SK-N-SH (cell line): Measurements from ENCODE around the gene CEP41. TPM values are rescaled to one million over a fixed set of nuclear protein-coding genes. Genes with fewer than 3 reads are reported as not detected.

Experiments used
- CTCF ChIA-PET: fragments of 300-600, 350-600 bp; formaldehyde crosslinking; extraction: SDS; loops from one replicate; lab custom pipeline; 2021; lab: Yijun Ruan, JAX
- POLR2A ChIA-PET: fragments of 350-600 bp; sonication (Branson Sonifier 250); formaldehyde crosslinking; extraction: SDS; loops from one replicate; lab custom pipeline; 2020; ENCODE audit warnings: antibody characterized with exemption, inconsistent platforms; lab: Yijun Ruan, JAX
- DNase-seq: peaks from one replicate; pipeline ENCODE4 v3.0.0; 2012
- H2AFZ ChIP-seq: fragments of 200-600 bp; sonication (generic); 2 replicates; pipeline ENCODE4 v1.8.1; 2016; ENCODE audit warnings: antibody characterized with exemption, mild to moderate bottlenecking, low read depth
- H3F3A ChIP-seq: fragments of 200-600 bp; sonication (generic); replicated peaks from 2 replicates; pipeline ENCODE3; 2016; ENCODE audit warnings: antibody characterized with exemption, mild to moderate bottlenecking; ENCODE audit not compliant: insufficient read depth
- H3K27ac ChIP-seq, 2 experiments: fragments of 200-500 bp in 1 of 2; fragments of 200-600 bp in 1 of 2; sonication (Bioruptor generic) in 1 of 2; sonication (generic), shearing (Covaris generic) in 1 of 2; 2 replicates each; pipeline versions ENCODE4 v1.5.1 to v1.6.1; 2014 to 2016; ENCODE audit warnings: low read depth in 2 of 2, inconsistent platforms in 1 of 2, low read length in 1 of 2, mild to moderate bottlenecking in 1 of 2, mixed read lengths in 1 of 2
- H3K27me3 ChIP-seq: fragments of 200-600 bp; sonication (generic), shearing (Covaris generic); 2 replicates; pipeline ENCODE4 v1.6.1; 2016; ENCODE audit warnings: mixed run types; ENCODE audit not compliant: insufficient read depth
- H3K36me3 ChIP-seq, 2 experiments: fragments of 200-500 bp in 1 of 2; fragments of 200-600 bp in 1 of 2; sonication (Bioruptor generic) in 1 of 2; sonication (generic) in 1 of 2; replicated peaks in 1 of 2; 2 replicates each; pipeline versions ENCODE3 to v1.5.1; 2014 to 2016; ENCODE audit warnings: low read length in 1 of 2, mild to moderate bottlenecking in 1 of 2; ENCODE audit not compliant: insufficient read depth in 2 of 2, control insufficient read depth in 1 of 2
- H3K4me1 ChIP-seq, 2 experiments: fragments of 200-500 bp in 1 of 2; fragments of 200-600 bp in 1 of 2; sonication (Bioruptor generic) in 1 of 2; sonication (generic), shearing (Covaris generic) in 1 of 2; 2 replicates each; pipeline versions ENCODE4 v1.5.1 to v1.6.1; 2014 to 2016; ENCODE audit warnings: low read depth in 1 of 2, low read length in 1 of 2, mixed run types in 1 of 2; ENCODE audit not compliant: insufficient read depth in 2 of 2, control insufficient read depth in 1 of 2
- H3K4me2 ChIP-seq: fragments of 200-600 bp; sonication (generic), shearing (Covaris generic); 2 replicates; pipeline ENCODE4 v1.6.1; 2017; ENCODE audit warnings: mixed run types
- H3K4me3 ChIP-seq, 2 experiments: fragments of 200-500 bp in 1 of 2; fragments of 200-600 bp in 1 of 2; sonication (Bioruptor generic) in 1 of 2; sonication (generic), shearing (Covaris generic) in 1 of 2; 2 replicates each; pipeline versions ENCODE4 v1.5.1 to v1.8.1; 2014 to 2016; ENCODE audit warnings: low read depth in 2 of 2, inconsistent platforms in 1 of 2, low read length in 1 of 2, mild to moderate bottlenecking in 1 of 2, mixed read lengths in 1 of 2, moderate library complexity in 1 of 2
- H3K79me2 ChIP-seq: fragments of 200-600 bp; sonication (generic); 2 replicates; pipeline ENCODE4 v1.8.1; 2017; ENCODE audit warnings: mild to moderate bottlenecking; ENCODE audit not compliant: insufficient read depth
- H3K9ac ChIP-seq: fragments of 200-600 bp; sonication (generic); 2 replicates; pipeline ENCODE4 v1.6.1; 2017; ENCODE audit warnings: mixed run types
- H3K9me2 ChIP-seq: fragments of 200-600 bp; sonication (generic); 2 replicates; pipeline ENCODE4 v1.6.1; 2017; ENCODE audit warnings: mixed run types
- H3K9me3 ChIP-seq: fragments of 200-600 bp; sonication (generic); 2 replicates; pipeline ENCODE4 v1.6.1; 2017; ENCODE audit warnings: mixed run types, mild to moderate bottlenecking, moderate library complexity
- H4K20me1 ChIP-seq: fragments of 200-600 bp; sonication (generic); 2 replicates; pipeline ENCODE4 v1.6.1; 2017; ENCODE audit warnings: mild to moderate bottlenecking, mixed run types; ENCODE audit not compliant: insufficient read depth
- EP300 ChIP-seq, 2 experiments: IDR thresholded peaks; 2 replicates each; pipeline versions ENCODE4 v1.4.0 to v1.6.1; 2012; ENCODE audit warnings: borderline replicate concordance in 1 of 2, low read depth in 1 of 2, low read length in 1 of 2
- EZH2phosphoT487 ChIP-seq: fragments of 200-600 bp; sonication (generic); IDR thresholded peaks from 2 replicates; pipeline ENCODE4 v1.6.1; 2017; ENCODE audit warnings: low read depth, mixed run types, mild to moderate bottlenecking, antibody characterized with exemption, moderate library complexity, borderline replicate concordance
- FOXJ3 ChIP-seq: sonication (generic); formaldehyde crosslinking; IDR thresholded peaks from 2 replicates; pipeline ENCODE4 v1.5.1; 2020; ENCODE audit warnings: mild to moderate bottlenecking, missing genetic modification reagents
- FOXM1 ChIP-seq: IDR thresholded peaks from 2 replicates; pipeline ENCODE4 v1.4.0; 2012; ENCODE audit warnings: low read depth, mild to moderate bottlenecking
- GATA2 ChIP-seq: sonication (generic); formaldehyde crosslinking; IDR thresholded peaks from 2 replicates; pipeline ENCODE4 v1.5.0; 2020; ENCODE audit warnings: mild to moderate bottlenecking, missing genetic modification reagents
- IRF3 ChIP-seq: fragments of 150-350 bp; IDR thresholded peaks from 2 replicates; pipeline ENCODE4 v1.6.1; 2016; ENCODE audit warnings: mild to moderate bottlenecking, low read depth, low read length
- JUND ChIP-seq: IDR thresholded peaks from 2 replicates; pipeline ENCODE4 v1.4.0; 2012
- MAX ChIP-seq: IDR thresholded peaks from 2 replicates; pipeline ENCODE4 v1.4.0; 2012; ENCODE audit warnings: low read depth
- NFIC ChIP-seq: IDR thresholded peaks from 2 replicates; pipeline ENCODE4 v1.4.0; 2012; ENCODE audit warnings: borderline replicate concordance
- NRF1 ChIP-seq: IDR thresholded peaks from 2 replicates; pipeline ENCODE4 v1.6.1; 2012; ENCODE audit warnings: low read depth, mild to moderate bottlenecking, low read length
- POLR2AphosphoS5 ChIP-seq: IDR thresholded peaks from 2 replicates; pipeline ENCODE4 v1.6.1; 2012; ENCODE audit warnings: low read depth, low read length
- REST ChIP-seq: IDR thresholded peaks from 2 replicates; pipeline ENCODE4 v1.6.1; 2012; ENCODE audit warnings: mild to moderate bottlenecking, low read depth, low read length, moderate library complexity
- RXRA ChIP-seq: IDR thresholded peaks from 2 replicates; pipeline ENCODE4 v1.4.0; 2012; ENCODE audit warnings: low read depth, mild to moderate bottlenecking, borderline replicate concordance
- SIN3A ChIP-seq: IDR thresholded peaks from 2 replicates; pipeline ENCODE4 v1.6.1; 2012; ENCODE audit warnings: low read depth, mild to moderate bottlenecking, low read length, moderate library complexity, borderline replicate concordance
- SMC3 ChIP-seq: IDR thresholded peaks from 2 replicates; pipeline ENCODE4 v1.6.1; 2012; ENCODE audit warnings: low read depth, low read length, improper control_type of control experiment
- TCF12 ChIP-seq: IDR thresholded peaks from 2 replicates; pipeline ENCODE4 v1.4.0; 2012
- WGBS: methylation state at CpG from one replicate; pipeline ENCODE4 v1.1.6; 2017; ENCODE audit warnings: low lambda C conversion rate; 5-methylcytosine and 5-hydroxymethylcytosine counted together
- polyA plus RNA-seq, 3 experiments: library from polyadenylated mRNA; depleted of rRNA; stranded (reverse); fragments of >200 nt; gene quantifications; 2 replicates each; pipeline ENCODE4 v1.2.3, GENCODE V29; 2012
- TF ChIP-seq, protein P1 (sequence below): fragments of 200-600 bp; sonication (generic); IDR thresholded peaks from 2 replicates; pipeline ENCODE4 v1.6.1; 2017; ENCODE audit warnings: antibody characterized with exemption, mild to moderate bottlenecking, moderate library complexity
- TF ChIP-seq, protein P2 (sequence below): IDR thresholded peaks from 2 replicates; pipeline ENCODE4; 2012
- TF ChIP-seq, protein P3 (sequence below): IDR thresholded peaks from 2 replicates; pipeline ENCODE4 v1.4.0; 2012; ENCODE audit warnings: low read depth, borderline replicate concordance
- TF ChIP-seq, protein P4 (sequence below): fragments of 150-350 bp; IDR thresholded peaks from 2 replicates; pipeline ENCODE4 v1.6.1; 2017; ENCODE audit warnings: antibody characterized with exemption, low read length, low read depth, borderline replicate concordance

The CEP41 gene
- polyA plus RNA-seq, 1 of the 3 experiments (the other 2 are of a cell fraction) = 20.9 TPM

- Histone ChIP-seq H3K36me3 (no peaks in the 10 kb centered on the region), H3K27ac (no peak overlapping the region), H3K4me1 (no peaks in the 10 kb centered on the region), H3K4me2 (no peak overlapping the region), H3F3A (no peaks in the 10 kb centered on the region), H3K9ac (no peak overlapping the region), H3K9me3 (0 out of 2 replicates have a peak, but pooled peaks cover 6% of the 10 kb centered on the region), H2AFZ (no peak overlapping the region), H3K9me2 (no peaks in the 10 kb centered on the region), H3K79me2 (no peaks in the 10 kb centered on the region), H3K27me3 (no peaks in the 10 kb centered on the region), H3K4me3 (no peak overlapping the region), H4K20me1 (no peaks in the 10 kb centered on the region)
- 73% methylated on average over 3 of the region's 3 CpGs for WGBS
- DNase-seq = no peak
- CTCF ChIA-PET = interaction anchor here (0.8 kb wide), 1 partner anchor 8 kb away, joined by 3 read pairs; no protein-coding TSS in a partner anchor
- TF ChIP-seq FOXJ3 (CRISPR knock-in tag) (no peak), SMC3 (no peak), NFIC (no peak), NRF1 (no peak), EZH2phosphoT487 (no peak), GATA2 (no peak), MAX (no peak), REST (no peak), JUND (no peak), EP300 (IDR thresholded peaks at IDR 0.05; ENCODE audit: borderline replicate concordance in 1 of 2, low read depth in 1 of 2, low read length in 1 of 2) (no peak), TCF12 (no peak), FOXM1 (no peak), POLR2AphosphoS5 (no peak), IRF3 (no peak), SIN3A (no peak), RXRA (no peak)
- TF ChIP-seq, protein P1, sequence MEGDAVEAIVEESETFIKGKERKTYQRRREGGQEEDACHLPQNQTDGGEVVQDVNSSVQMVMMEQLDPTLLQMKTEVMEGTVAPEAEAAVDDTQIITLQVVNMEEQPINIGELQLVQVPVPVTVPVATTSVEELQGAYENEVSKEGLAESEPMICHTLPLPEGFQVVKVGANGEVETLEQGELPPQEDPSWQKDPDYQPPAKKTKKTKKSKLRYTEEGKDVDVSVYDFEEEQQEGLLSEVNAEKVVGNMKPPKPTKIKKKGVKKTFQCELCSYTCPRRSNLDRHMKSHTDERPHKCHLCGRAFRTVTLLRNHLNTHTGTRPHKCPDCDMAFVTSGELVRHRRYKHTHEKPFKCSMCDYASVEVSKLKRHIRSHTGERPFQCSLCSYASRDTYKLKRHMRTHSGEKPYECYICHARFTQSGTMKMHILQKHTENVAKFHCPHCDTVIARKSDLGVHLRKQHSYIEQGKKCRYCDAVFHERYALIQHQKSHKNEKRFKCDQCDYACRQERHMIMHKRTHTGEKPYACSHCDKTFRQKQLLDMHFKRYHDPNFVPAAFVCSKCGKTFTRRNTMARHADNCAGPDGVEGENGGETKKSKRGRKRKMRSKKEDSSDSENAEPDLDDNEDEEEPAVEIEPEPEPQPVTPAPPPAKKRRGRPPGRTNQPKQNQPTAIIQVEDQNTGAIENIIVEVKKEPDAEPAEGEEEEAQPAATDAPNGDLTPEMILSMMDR = no peak
- TF ChIP-seq, protein P2, sequence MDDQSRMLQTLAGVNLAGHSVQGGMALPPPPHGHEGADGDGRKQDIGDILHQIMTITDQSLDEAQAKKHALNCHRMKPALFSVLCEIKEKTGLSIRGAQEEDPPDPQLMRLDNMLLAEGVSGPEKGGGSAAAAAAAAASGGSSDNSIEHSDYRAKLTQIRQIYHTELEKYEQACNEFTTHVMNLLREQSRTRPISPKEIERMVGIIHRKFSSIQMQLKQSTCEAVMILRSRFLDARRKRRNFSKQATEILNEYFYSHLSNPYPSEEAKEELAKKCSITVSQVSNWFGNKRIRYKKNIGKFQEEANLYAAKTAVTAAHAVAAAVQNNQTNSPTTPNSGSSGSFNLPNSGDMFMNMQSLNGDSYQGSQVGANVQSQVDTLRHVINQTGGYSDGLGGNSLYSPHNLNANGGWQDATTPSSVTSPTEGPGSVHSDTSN = no peak
- TF ChIP-seq, protein P3, sequence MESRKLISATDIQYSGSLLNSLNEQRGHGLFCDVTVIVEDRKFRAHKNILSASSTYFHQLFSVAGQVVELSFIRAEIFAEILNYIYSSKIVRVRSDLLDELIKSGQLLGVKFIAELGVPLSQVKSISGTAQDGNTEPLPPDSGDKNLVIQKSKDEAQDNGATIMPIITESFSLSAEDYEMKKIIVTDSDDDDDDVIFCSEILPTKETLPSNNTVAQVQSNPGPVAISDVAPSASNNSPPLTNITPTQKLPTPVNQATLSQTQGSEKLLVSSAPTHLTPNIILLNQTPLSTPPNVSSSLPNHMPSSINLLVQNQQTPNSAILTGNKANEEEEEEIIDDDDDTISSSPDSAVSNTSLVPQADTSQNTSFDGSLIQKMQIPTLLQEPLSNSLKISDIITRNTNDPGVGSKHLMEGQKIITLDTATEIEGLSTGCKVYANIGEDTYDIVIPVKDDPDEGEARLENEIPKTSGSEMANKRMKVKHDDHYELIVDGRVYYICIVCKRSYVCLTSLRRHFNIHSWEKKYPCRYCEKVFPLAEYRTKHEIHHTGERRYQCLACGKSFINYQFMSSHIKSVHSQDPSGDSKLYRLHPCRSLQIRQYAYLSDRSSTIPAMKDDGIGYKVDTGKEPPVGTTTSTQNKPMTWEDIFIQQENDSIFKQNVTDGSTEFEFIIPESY = no peak
- TF ChIP-seq, protein P4, sequence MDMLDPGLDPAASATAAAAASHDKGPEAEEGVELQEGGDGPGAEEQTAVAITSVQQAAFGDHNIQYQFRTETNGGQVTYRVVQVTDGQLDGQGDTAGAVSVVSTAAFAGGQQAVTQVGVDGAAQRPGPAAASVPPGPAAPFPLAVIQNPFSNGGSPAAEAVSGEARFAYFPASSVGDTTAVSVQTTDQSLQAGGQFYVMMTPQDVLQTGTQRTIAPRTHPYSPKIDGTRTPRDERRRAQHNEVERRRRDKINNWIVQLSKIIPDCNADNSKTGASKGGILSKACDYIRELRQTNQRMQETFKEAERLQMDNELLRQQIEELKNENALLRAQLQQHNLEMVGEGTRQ = no peak
- POLR2A ChIA-PET = no interaction called here
Measured at GRCh38 chr7:130452951-130453350, 12.1 kb upstream of the CEP41 start.
